ENCODE results near the gene AMN. TPM values are rescaled to one million over a fixed set of nuclear protein-coding genes. Genes with fewer than 3 reads are reported as not detected.

Gene AMN
- total RNA-seq, 4 donors from 2014 or later, result 89.1 to 1,110 (median 806) TPM

GRCh38 chr14:102949062-102949800 is 26.8 kb downstream of the AMN start:
- Histone ChIP-seq H3K4me3 (no peak overlapping the region), H3K9me3 (no peaks in the 10 kb centered on the region), H3K4me1 (peaks cover 0 to 8% (median 4%) of the 10 kb centered on the region in 4 donors), H3K27ac (peak overlapping the region in 2 of 4 donors; percentile 44 to 80), H3K27me3 (no peaks in the 10 kb centered on the region), H3K36me3 (peaks cover 0 to 94% (median 0%) of the 10 kb centered on the region in 3 donors)
- no peak for TF ChIP-seq CTCF (IDR thresholded peaks at IDR 0.05)
- no peak for TF ChIP-seq POLR2A (IDR thresholded peaks at IDR 0.05)
- peak; percentile 50 to 88 (median 86) for DNase-seq

GRCh38 chr14:102949801-102950451 is 27.5 kb downstream of the AMN start:
- peaks cover 0 to 94% (median 0%) of the 10 kb centered on the region in 3 donors for H3K36me3 ChIP-seq
- H3K4me1 ChIP-seq, result peaks cover 0 to 8% (median 4%) of the 10 kb centered on the region in 4 donors
- H3K27ac ChIP-seq, result peak overlapping the region in 2 of 4 donors; percentile 44 to 80
- H3K27me3 ChIP-seq, result no peaks in the 10 kb centered on the region
- DNase-seq, result no peak
- TF ChIP-seq CTCF (IDR thresholded peaks at IDR 0.05) (no peak), POLR2A (IDR thresholded peaks at IDR 0.05) (no peak)
- H3K4me3 ChIP-seq, result no peak overlapping the region
- H3K9me3 ChIP-seq, result no peaks in the 10 kb centered on the region

DNA sequence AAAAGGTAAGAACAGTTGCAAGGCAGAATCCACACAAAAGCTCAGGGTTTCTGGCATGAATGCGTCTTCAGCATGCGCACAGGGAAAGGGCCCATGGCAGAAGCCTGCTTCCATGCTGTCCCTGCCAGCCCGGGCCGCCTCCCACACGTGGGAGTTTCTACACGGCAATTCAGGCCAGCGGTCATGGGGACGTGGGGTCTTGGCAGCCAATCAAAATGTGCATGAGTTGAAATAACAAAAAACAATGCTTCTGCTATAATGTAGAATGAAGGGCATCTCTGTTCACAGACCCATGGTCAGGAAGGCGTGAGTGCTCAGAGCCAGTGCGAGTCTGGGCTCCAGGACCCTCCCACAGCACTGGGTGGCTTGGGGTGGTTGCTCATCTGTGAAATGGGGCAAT is 28.6 kb downstream of the AMN start:
- Histone ChIP-seq H3K4me1 (peaks cover 0 to 8% (median 4%) of the 10 kb centered on the region in 4 donors), H3K27ac (no peak overlapping the region), H3K36me3 (peaks cover 0 to 93% (median 0%) of the 10 kb centered on the region in 3 donors), H3K27me3 (no peaks in the 10 kb centered on the region), H3K4me3 (no peak overlapping the region), H3K9me3 (no peaks in the 10 kb centered on the region)
- DNase-seq, result no peak
- TF ChIP-seq POLR2A (IDR thresholded peaks at IDR 0.05) (no peak), CTCF (IDR thresholded peaks at IDR 0.05) (no peak)

- H3K27me3 ChIP-seq, result no peaks in the 10 kb centered on the region
- TF ChIP-seq POLR2A (IDR thresholded peaks at IDR 0.05), result no peak
- TF ChIP-seq CTCF (IDR thresholded peaks at IDR 0.05), result no peak
- H3K9me3 ChIP-seq, result no peaks in the 10 kb centered on the region
- DNase-seq, result no peak
- H3K27ac ChIP-seq, result no peak overlapping the region
- H3K36me3 ChIP-seq, result peaks cover 0 to 93% (median 0%) of the 10 kb centered on the region in 3 donors
- no peak overlapping the region for H3K4me3 ChIP-seq
- H3K4me1 ChIP-seq, result peaks cover 0 to 8% (median 4%) of the 10 kb centered on the region in 4 donors
Observed at GRCh38 chr14:102951799-102952198, 29.3 kb downstream of the AMN start.

- no peaks in the 10 kb centered on the region for H3K27me3 ChIP-seq
- no peak overlapping the region for H3K4me3 ChIP-seq
- H3K36me3 ChIP-seq, result peaks cover 0 to 91% (median 0%) of the 10 kb centered on the region in 3 donors
- DNase-seq, result no peak
- no peak for TF ChIP-seq CTCF (IDR thresholded peaks at IDR 0.05)
- no peak for TF ChIP-seq POLR2A (IDR thresholded peaks at IDR 0.05)
- H3K9me3 ChIP-seq, result no peaks in the 10 kb centered on the region
- peaks cover 0 to 8% (median 4%) of the 10 kb centered on the region in 4 donors for H3K4me1 ChIP-seq
- H3K27ac ChIP-seq, result no peak overlapping the region
Observed at GRCh38 chr14:102952276-102952675, 29.8 kb downstream of the AMN start.

Measured in Peyer's patch (tissue), 4 donors.